ENCODE data around the gene MICALL1.

MICALL1 gene

GRCh38 chr22:37940698-37941376, 34.7 kb downstream of the MICALL1 start:
- Histone ChIP-seq H3K9me3 (ENCODE audit: low read length) (no peaks in the 10 kb centered on the region), H4K20me1 (ENCODE audit: insufficient read depth, low read length) (no peaks in the 10 kb centered on the region), H3F3A (ENCODE audit: insufficient read depth, low read length) (no peaks in the 10 kb centered on the region), H3K27me3 (ENCODE audit: insufficient read depth, low read length) (no peaks in the 10 kb centered on the region), H2AFZ (ENCODE audit: low read length) (no peak overlapping the region), H3K4me1 (ENCODE audit: insufficient read depth, low read length, severe bottlenecking) (no peaks in the 10 kb centered on the region), H3K27ac (ENCODE audit: low read depth, low read length, poor library complexity, severe bottlenecking) (no peak overlapping the region), H3K4me2 (ENCODE audit: low read length) (no peak overlapping the region), H3K9me2 (ENCODE audit: low read depth, low read length) (no peaks in the 10 kb centered on the region), H3K79me2 (ENCODE audit: insufficient read depth, low read length) (no peaks in the 10 kb centered on the region), H3K4me3 (ENCODE audit: low read depth, low read length, poor library complexity, severe bottlenecking) (no peak overlapping the region), H3K36me3 (ENCODE audit: insufficient read depth, low read length) (peaks cover 23% of the 10 kb centered on the region; the same call in 1 of the 2 replicates), H3K9ac (ENCODE audit: low read length) (no peak overlapping the region)
- no peak for TF ChIP-seq EZH2 (IDR thresholded peaks at IDR 0.05; ENCODE audit: borderline replicate concordance, low read length)
- TF ChIP-seq, protein P1, sequence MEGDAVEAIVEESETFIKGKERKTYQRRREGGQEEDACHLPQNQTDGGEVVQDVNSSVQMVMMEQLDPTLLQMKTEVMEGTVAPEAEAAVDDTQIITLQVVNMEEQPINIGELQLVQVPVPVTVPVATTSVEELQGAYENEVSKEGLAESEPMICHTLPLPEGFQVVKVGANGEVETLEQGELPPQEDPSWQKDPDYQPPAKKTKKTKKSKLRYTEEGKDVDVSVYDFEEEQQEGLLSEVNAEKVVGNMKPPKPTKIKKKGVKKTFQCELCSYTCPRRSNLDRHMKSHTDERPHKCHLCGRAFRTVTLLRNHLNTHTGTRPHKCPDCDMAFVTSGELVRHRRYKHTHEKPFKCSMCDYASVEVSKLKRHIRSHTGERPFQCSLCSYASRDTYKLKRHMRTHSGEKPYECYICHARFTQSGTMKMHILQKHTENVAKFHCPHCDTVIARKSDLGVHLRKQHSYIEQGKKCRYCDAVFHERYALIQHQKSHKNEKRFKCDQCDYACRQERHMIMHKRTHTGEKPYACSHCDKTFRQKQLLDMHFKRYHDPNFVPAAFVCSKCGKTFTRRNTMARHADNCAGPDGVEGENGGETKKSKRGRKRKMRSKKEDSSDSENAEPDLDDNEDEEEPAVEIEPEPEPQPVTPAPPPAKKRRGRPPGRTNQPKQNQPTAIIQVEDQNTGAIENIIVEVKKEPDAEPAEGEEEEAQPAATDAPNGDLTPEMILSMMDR (IDR thresholded peaks at IDR 0.05; ENCODE audit: low read length): no peak

GRCh38 chr22:37942133-37942532, 36.0 kb downstream of the MICALL1 start:
- no peaks in the 10 kb centered on the region for H3F3A ChIP-seq (ENCODE audit: insufficient read depth, low read length)
- no peaks in the 10 kb centered on the region for H3K79me2 ChIP-seq (ENCODE audit: insufficient read depth, low read length)

DNA sequence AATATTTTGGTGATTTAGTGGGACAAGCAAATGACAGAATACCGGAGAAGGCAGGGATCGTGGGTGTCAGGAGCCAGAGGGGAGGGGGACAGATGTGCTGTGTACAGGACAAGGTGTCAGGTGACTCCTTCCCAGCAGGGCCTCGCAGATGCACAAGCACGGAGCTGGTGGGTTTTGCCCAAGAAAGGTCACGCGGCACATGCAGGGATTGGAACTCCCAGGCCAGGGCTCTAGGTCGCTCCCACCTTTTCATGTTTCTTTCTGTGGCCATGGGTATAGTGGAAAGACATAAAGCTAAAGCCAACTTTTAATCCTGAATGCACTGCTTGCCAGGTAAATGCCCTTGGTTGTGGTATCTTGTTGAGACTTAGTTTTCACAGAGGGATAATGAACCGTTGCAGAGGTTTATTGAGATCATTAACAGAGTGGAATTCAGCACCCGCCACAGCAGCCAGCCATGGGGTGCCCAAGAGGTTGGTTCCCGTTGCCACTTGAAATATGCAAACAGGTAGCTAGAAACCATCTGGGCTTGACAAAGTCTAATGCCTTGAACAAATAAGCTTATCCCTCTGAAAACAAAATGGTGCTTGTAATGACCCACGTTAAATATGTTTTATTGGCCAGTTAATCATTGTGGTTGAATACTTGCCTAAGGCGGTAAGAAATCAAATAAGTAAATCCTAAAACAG, 37.2 kb downstream of the MICALL1 start:
- no peaks in the 10 kb centered on the region for H4K20me1 ChIP-seq (ENCODE audit: insufficient read depth, low read length)
- TF ChIP-seq, protein P1 (IDR thresholded peaks at IDR 0.05; ENCODE audit: low read length): no peak
- TF ChIP-seq EZH2 (IDR thresholded peaks at IDR 0.05; ENCODE audit: borderline replicate concordance, low read length): no peak
- H3K4me3 ChIP-seq (ENCODE audit: low read depth, low read length, poor library complexity, severe bottlenecking): no peak overlapping the region
- H3K9ac ChIP-seq (ENCODE audit: low read length): no peak overlapping the region
- no peak overlapping the region for H2AFZ ChIP-seq (ENCODE audit: low read length)
- no peaks in the 10 kb centered on the region for H3K79me2 ChIP-seq (ENCODE audit: insufficient read depth, low read length)
- peaks cover 18% of the 10 kb centered on the region; the same call in 1 of the 2 replicates for H3K36me3 ChIP-seq (ENCODE audit: insufficient read depth, low read length)
- H3K9me3 ChIP-seq (ENCODE audit: low read length): no peaks in the 10 kb centered on the region
- no peak overlapping the region for H3K27ac ChIP-seq (ENCODE audit: low read depth, low read length, poor library complexity, severe bottlenecking)
- no peaks in the 10 kb centered on the region for H3K27me3 ChIP-seq (ENCODE audit: insufficient read depth, low read length)
- no peaks in the 10 kb centered on the region for H3F3A ChIP-seq (ENCODE audit: insufficient read depth, low read length)
- H3K4me2 ChIP-seq (ENCODE audit: low read length): no peak overlapping the region
- H3K4me1 ChIP-seq (ENCODE audit: insufficient read depth, low read length, severe bottlenecking): no peaks in the 10 kb centered on the region
- H3K9me2 ChIP-seq (ENCODE audit: low read depth, low read length): no peaks in the 10 kb centered on the region

More at GRCh38 chr22:37942133-37942532, 36.0 kb downstream of the MICALL1 start:
- no peak overlapping the region for H2AFZ ChIP-seq (ENCODE audit: low read length)
- H3K9me3 ChIP-seq (ENCODE audit: low read length): no peaks in the 10 kb centered on the region
- no peak overlapping the region for H3K27ac ChIP-seq (ENCODE audit: low read depth, low read length, poor library complexity, severe bottlenecking)
- no peak overlapping the region for H3K4me2 ChIP-seq (ENCODE audit: low read length)
- no peak overlapping the region for H3K9ac ChIP-seq (ENCODE audit: low read length)
- TF ChIP-seq EZH2 (IDR thresholded peaks at IDR 0.05; ENCODE audit: borderline replicate concordance, low read length): no peak
- TF ChIP-seq, protein P1 (IDR thresholded peaks at IDR 0.05; ENCODE audit: low read length): no peak
- no peaks in the 10 kb centered on the region for H3K9me2 ChIP-seq (ENCODE audit: low read depth, low read length)
- no peaks in the 10 kb centered on the region for H3K4me1 ChIP-seq (ENCODE audit: insufficient read depth, low read length, severe bottlenecking)
- no peaks in the 10 kb centered on the region for H4K20me1 ChIP-seq (ENCODE audit: insufficient read depth, low read length)
- no peak overlapping the region for H3K4me3 ChIP-seq (ENCODE audit: low read depth, low read length, poor library complexity, severe bottlenecking)
- H3K27me3 ChIP-seq (ENCODE audit: insufficient read depth, low read length): no peaks in the 10 kb centered on the region
- H3K36me3 ChIP-seq (ENCODE audit: insufficient read depth, low read length): peaks cover 23% of the 10 kb centered on the region; the same call in 1 of the 2 replicates
